Endodermal cell (in vitro differentiated cells): Measurements from ENCODE around the gene PC. TPM values are rescaled to one million over a fixed set of nuclear protein-coding genes. Genes with fewer than 3 reads are reported as not detected.

Experiments
- DNase-seq: peaks from one replicate; pipeline ENCODE4 v3.0.0-alpha.2; 2017
- H3K27ac ChIP-seq: 2 replicates; pipeline ENCODE4 v1.5.1; 2013; ENCODE audit warnings: mild to moderate bottlenecking, low read depth, low read length, moderate library complexity
- H3K27me3 ChIP-seq: 2 replicates; pipeline ENCODE4 v1.6.1; 2013; ENCODE audit warnings: mild to moderate bottlenecking, low read length, moderate library complexity; ENCODE audit not compliant: insufficient read depth, control insufficient read depth, poor library complexity, severe bottlenecking
- H3K36me3 ChIP-seq: 2 replicates; pipeline ENCODE4 v1.7.0; 2013; ENCODE audit warnings: mild to moderate bottlenecking, low read length, moderate library complexity; ENCODE audit not compliant: control insufficient read depth, insufficient read depth
- H3K4me1 ChIP-seq: one replicate; pipeline ENCODE4 v1.7.0; 2013; ENCODE audit warnings: low read length; ENCODE audit not compliant: control insufficient read depth, insufficient read depth
- H3K4me3 ChIP-seq: 2 replicates; pipeline ENCODE4 v1.5.1; 2013; ENCODE audit warnings: mild to moderate bottlenecking, low read length, moderate library complexity
- H3K9ac ChIP-seq: 2 replicates; pipeline ENCODE4 v1.6.1; 2013; ENCODE audit warnings: mild to moderate bottlenecking, low read length, moderate library complexity; ENCODE audit not compliant: poor library complexity, severe bottlenecking; ENCODE audit errors: extremely low read depth
- H3K9me3 ChIP-seq: 2 replicates; pipeline ENCODE4 v1.6.1; 2013; ENCODE audit warnings: mild to moderate bottlenecking, low read length, moderate library complexity; ENCODE audit not compliant: control insufficient read depth
- H3K27ac Mint-ChIP-seq: 2 replicates; pipeline ENCODE4 v1.8.0; 2020; ENCODE audit warnings: mixed read lengths
- H3K27me3 Mint-ChIP-seq: 2 replicates; pipeline ENCODE4 v1.8.0; 2021; ENCODE audit warnings: mild to moderate bottlenecking, mixed read lengths; ENCODE audit not compliant: insufficient read depth
- H3K36me3 Mint-ChIP-seq: 2 replicates; pipeline ENCODE4 v1.8.0; 2020; ENCODE audit warnings: low read depth, mixed read lengths
- H3K4me1 Mint-ChIP-seq: 2 replicates; pipeline ENCODE4 v1.8.0; 2020; ENCODE audit warnings: mixed read lengths
- H3K4me3 Mint-ChIP-seq: 2 replicates; pipeline ENCODE4 v1.8.0; 2020; ENCODE audit warnings: mild to moderate bottlenecking, moderate library complexity, mixed read lengths
- H3K9me3 Mint-ChIP-seq: 2 replicates; pipeline ENCODE4 v1.8.0; 2020; ENCODE audit warnings: mild to moderate bottlenecking, mixed read lengths
- CTCF ChIP-seq: fragments of 200-600 bp; sonication (generic); conservative IDR thresholded peaks from 2 replicates; pipeline ENCODE4 v1.5.0; 2021; ENCODE audit warnings: antibody characterized with exemption, mild to moderate bottlenecking
- WGBS, 2 experiments: methylation state at CpG; one replicate each; pipeline versions ENCODE4 v1.1.5 to v1.1.7; 2013; ENCODE audit warnings: missing lambda C conversion rate in 2 of 2, mixed read lengths in 1 of 2; ENCODE audit not compliant: insufficient coverage in 1 of 2, insufficient read length in 1 of 2; 5-methylcytosine and 5-hydroxymethylcytosine counted together
- total RNA-seq, 2 donors: library from RNA; stranded (reverse); fragmentation: NEBNext Ultra II Directional in 1 of 2; extraction: Animal tissue kit (Norgen Biotek cat#: 25700) in 1 of 2; gene quantifications; 2 replicates in 1 of 2; 3 replicates in 1 of 2; pipeline ENCODE4 v1.2.1, GENCODE V29; 2021

Gene PC
- total RNA-seq, 2 donors from 2014 or later, result 21.9 to 24.4 TPM

DNA sequence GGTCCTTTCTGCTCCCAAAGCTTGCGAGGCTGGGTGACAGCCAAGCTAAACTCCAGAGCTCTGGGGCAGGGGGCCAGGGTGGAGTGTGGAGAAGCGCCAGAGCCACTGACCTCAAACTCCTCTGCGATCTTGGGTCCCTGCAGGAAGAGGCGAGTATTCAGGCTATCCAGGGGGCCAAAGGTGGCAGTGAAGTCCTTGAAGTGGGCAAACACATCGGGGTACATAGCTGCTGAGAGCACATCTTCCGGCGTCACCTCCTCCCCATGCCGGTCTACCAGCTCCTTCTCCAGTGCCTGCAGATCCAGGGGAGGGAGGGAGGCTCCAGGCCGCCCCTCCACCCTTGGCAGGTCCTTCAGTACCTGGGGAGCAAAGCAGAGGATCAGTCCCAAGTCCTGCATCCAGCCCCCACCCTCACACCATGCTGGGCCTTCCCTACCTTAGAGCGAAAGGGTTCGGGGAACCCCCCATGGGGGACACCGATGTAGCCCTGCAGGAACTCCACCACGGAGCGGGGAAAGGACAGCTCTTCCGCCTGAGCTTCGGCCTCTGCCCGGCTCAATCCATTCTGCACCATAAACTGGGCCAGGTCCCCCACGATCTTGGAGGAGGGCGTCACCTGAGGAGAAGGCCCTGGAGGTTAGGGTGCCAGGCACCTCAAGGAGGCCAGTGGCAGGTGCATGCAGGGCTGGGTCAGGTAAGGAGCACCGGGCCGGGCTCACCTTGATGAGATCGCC lies 108.5 kb downstream of the PC start:
- H3K27me3 Mint-ChIP-seq, result no peaks in the 10 kb centered on the region
- H3K9me3 ChIP-seq, result no peaks in the 10 kb centered on the region
- peaks cover 14% of the 10 kb centered on the region for H3K36me3 Mint-ChIP-seq
- no peak for TF ChIP-seq CTCF
- H3K27ac Mint-ChIP-seq, result no peak overlapping the region
- H3K9ac ChIP-seq, result no peak overlapping the region
- no peak overlapping the region for H3K27ac ChIP-seq
- no peaks in the 10 kb centered on the region for H3K27me3 ChIP-seq
- no peak overlapping the region for H3K4me3 Mint-ChIP-seq
- H3K4me1 Mint-ChIP-seq, result peaks cover 3% of the 10 kb centered on the region
- H3K4me3 ChIP-seq, result no peak overlapping the region
- peaks cover under 1% of the 10 kb centered on the region for H3K4me1 ChIP-seq
- 92 to 94% methylated on average over 15 to 22 of the region's 22 CpGs for WGBS, 2 experiments
- peaks cover 22% of the 10 kb centered on the region for H3K36me3 ChIP-seq
- H3K9me3 Mint-ChIP-seq, result no peaks in the 10 kb centered on the region
- peak; percentile 46 for DNase-seq

DNA sequence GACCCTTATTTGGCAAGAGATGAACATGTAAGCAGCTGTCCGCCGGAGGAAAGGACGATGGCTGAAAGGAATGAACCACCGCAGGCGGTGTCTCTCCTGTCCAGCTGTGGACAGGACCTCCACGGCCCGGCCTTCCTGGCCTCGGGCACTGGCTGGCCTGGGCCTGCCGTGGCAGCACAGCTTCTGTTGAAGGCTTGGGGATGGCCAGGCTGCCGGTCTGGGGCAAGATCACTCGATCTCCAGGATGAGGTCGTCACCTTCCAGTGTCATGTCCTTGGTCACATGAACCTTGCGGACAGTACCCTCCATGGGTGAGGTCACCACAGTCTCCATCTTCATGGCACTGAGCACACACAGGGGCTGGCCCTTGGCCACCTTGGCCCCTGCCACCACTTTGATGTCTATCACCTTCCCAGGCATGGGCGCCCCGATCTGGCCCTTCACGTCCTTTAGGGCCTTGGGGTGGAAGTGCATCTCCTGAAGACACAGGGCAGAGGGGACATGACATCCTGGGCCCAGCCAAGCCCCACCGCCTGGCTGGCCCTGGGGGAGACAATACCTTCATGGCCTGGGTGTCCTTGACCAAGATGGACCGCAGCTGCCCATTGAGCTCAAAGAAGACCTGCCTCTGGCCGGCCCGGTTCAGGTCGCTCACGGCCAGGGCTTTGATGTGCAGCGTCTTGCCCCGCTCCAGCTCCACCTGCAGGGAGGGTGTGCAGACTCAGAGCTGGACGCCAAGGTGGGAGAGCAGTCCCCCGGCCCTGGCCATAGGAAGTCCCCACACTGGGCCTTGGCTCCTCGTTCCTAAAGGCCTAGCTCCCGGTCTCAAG lies 109.3 kb downstream of the PC start:
- Histone ChIP-seq H3K4me3 (no peak overlapping the region), H3K4me1 (peaks cover 8% of the 10 kb centered on the region), H3K9me3 (no peaks in the 10 kb centered on the region), H3K36me3 (peaks cover 25% of the 10 kb centered on the region), H3K27me3 (no peaks in the 10 kb centered on the region), H3K9ac (no peak overlapping the region), H3K27ac (no peak overlapping the region)
- Mint-ChIP-seq H3K4me1 (peaks cover 9% of the 10 kb centered on the region), H3K27me3 (no peaks in the 10 kb centered on the region), H3K4me3 (no peak overlapping the region), H3K9me3 (no peaks in the 10 kb centered on the region), H3K27ac (no peak overlapping the region), H3K36me3 (peaks cover 14% of the 10 kb centered on the region)
- 93 to 97% methylated on average over 17 to 28 of the region's 28 CpGs for WGBS, 2 experiments
- DNase-seq, result peak; percentile 40
- TF ChIP-seq CTCF, result no peak

DNA sequence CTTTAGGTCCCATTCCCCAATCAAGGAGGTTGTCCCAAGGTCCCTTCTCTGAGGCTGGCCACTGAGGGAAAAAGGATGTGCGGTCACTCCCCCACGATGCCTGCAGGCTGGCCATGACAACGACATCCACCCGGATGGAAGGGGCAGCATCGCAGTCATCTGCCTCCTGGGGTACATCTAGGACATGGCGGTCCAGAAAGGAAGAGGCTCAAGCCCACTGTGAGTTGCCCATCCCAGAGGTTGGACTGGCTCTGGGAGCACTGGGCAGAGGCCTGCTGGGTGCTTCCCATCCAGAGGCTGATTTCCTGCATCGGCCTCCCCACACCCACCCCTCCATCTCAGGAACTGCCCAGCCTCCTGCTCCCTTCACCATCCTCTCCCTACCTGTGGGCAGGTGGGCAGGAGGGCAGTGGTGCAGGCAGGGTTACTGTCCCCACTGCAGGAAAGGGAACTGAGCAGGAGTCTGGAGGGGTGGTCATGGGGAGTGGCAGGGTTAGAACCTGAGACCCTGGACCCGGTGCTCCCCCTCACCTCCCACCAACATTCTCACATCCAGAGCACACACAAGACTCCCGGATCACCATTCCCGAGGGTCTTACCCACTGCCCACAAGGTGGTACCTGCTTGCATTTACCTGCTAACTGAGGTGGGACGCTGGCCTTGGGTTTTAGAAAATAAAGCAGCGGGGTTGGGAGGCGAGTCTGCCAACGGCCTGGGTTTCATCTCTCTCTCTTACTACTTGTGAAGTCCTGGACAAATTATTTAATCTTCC lies 110.5 kb downstream of the PC start:
- Histone ChIP-seq H3K9me3 (no peaks in the 10 kb centered on the region), H3K4me3 (no peak overlapping the region), H3K9ac (no peak overlapping the region), H3K27ac (no peak overlapping the region), H3K4me1 (peaks cover 8% of the 10 kb centered on the region), H3K36me3 (peaks cover 25% of the 10 kb centered on the region), H3K27me3 (no peaks in the 10 kb centered on the region)
- no peak for TF ChIP-seq CTCF
- 90 to 92% methylated on average over 7 to 14 of the region's 14 CpGs for WGBS, 2 experiments
- H3K27me3 Mint-ChIP-seq, result no peaks in the 10 kb centered on the region
- H3K27ac Mint-ChIP-seq, result no peak overlapping the region
- H3K4me3 Mint-ChIP-seq, result no peak overlapping the region
- H3K9me3 Mint-ChIP-seq, result no peaks in the 10 kb centered on the region
- H3K4me1 Mint-ChIP-seq, result peaks cover 10% of the 10 kb centered on the region
- DNase-seq, result peak; percentile 45
- peaks cover 14% of the 10 kb centered on the region for H3K36me3 Mint-ChIP-seq
